Stimulated activated CD4-positive, alpha-beta T cell treated with anti-CD3 and anti-CD28 coated beads, Interleukin-1b, Interleukin-23, amount 100 ng/mL, for 4 hours (primary cell): ENCODE measurements around the gene NCKAP5.

Experiments used
- DNase-seq, 2 donors: peaks; one replicate each; pipeline ENCODE4 v3.0.0-alpha.2; 2020; ENCODE audit warnings: low read depth in 2 of 2

NCKAP5 gene

DNA sequence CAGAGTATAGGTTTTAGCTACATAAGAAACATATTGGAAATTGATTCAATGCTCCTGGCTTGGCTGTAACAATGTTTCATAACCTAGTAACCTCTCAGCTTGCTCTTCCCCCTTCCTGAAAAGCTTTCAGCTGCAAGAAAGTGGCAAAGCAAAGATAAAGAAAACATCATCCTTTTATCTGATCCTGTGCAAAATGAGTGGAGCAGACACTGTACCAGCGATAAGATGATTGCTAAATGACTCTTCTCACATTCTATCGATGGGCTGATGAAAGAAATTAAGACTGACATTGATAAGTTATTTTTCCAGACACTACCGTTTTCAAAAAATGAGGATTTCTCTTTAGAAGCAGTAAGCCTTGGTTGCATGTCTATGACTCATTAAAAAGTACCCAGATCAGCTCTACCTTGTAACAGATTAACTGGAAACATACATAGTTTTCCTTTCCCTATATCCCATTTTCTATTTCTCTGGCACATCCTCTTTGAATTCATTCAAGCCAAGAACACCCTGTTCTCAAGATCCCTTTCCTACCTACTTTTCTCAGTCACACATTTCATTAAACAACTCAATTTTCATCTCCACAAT is 811.2 kb downstream of the NCKAP5 start:
- no peak for DNase-seq

- no peak for DNase-seq
These were observed 813.3 kb downstream of the NCKAP5 start for GRCh38 chr2:132754867-132755472.

DNA sequence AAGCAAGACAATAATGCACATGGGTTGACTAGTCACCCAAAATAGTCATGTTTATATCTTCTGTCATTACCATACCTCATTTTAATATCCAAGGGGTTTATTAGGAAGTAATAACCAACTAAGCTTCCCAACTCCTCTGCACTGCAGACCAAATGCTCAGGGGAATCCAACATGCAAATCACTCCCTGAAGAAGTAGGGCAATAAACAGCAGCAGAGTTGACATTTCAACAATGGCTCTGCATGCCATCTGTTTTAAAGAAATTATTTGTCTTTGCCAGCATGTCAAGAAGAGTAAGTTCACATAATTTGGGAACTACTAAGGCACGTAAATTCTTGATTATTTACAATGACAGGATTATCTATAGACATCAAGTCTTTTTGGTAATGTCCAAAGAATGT is 813.9 kb downstream of the NCKAP5 start:
- DNase-seq, result no peak

- DNase-seq, result no peak
These were observed 815.6 kb downstream of the NCKAP5 start for GRCh38 chr2:132752421-132753206.

- no peak for DNase-seq
These were observed 816.4 kb downstream of the NCKAP5 start for GRCh38 chr2:132751836-132752235.

GRCh38 chr2:132750606-132751005 is 817.7 kb downstream of the NCKAP5 start:
- no peak for DNase-seq

GRCh38 chr2:132747046-132747445 is 821.2 kb downstream of the NCKAP5 start:
- no peak for DNase-seq

DNA sequence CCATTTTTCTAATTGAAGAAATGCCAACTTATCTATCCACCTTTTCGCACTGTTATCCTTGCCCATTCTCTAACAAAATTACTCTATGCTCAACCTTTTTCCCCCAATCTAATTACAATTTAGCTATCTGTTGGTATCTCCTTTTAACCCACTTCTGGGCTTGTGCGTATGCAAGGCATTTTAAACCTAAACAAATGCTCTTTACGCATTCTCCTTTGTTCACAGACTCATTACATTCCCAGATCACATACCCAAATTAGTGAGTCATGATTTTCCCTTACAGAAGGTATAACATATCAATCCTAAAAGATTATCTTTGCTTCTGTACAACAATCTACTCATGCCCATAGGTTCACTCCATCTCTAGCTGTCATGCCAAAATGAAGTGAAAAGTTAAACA is 826.5 kb downstream of the NCKAP5 start:
- no peak for DNase-seq

DNA sequence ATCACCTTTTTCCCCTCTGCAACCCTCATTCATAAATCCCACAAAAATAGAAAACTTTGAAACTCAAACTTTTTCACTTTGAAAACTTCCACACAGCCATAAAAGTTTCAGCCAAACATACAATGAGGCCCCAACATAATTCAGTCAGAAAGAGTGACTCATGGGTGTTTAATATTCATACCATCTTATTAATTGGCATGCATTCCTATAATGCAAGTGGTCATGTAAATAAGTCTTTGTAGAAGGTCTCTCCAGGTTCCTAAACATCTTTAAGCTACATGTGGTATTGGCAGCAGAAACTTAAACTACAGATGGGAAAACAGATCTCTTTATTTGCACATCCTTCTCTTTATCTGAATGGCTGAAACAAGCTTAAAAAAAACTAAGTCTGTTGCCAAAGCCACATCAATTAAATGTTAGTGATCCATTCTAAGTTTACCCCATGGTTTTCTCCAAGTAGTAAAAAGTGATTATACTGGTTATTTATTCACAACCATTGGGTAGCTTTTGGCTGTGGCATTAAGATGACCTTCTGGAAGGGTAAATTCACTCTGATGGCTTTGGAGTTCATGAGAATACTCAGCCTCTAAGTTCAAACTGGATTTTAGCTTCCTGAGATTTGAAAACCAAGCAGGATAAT is 828.1 kb downstream of the NCKAP5 start:
- DNase-seq, result no peak

DNA sequence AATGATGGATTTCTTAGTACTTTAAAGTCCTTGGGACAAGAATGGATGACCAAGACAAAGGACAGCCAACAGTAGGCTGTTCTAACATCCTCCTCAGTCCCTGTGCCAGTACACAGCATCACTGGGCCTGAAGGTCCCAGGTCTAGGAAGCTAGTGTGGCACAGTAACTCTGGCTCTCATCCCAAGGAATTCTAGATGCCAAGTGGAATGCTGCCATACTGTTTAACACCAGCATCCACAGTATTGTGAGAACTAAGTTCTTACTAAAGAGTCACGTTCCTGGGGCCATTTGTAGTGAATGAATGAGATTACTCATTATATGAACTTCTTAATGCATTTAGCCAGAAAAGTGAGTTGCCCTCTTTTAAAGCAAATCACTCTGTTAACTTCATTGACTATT is 830.0 kb downstream of the NCKAP5 start:
- DNase-seq, result no peak

DNA sequence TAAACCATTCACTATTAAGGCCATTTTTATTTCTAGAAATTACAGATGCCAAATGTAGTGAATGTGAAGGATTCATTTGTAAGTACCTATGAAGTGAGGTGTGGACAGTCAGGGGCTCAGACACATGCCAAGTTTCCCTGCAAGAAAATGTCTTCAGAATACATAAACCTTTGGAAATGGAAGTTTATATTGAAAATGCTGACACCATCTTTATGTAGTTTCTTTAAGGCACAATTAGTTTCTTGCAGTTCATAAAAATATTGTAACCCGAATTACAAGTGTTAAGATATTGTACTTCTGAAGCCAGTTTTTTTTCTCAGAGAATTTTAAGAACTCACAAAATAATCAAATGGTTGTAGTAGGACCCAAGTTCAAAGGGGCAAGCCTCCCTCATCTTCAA is 832.2 kb downstream of the NCKAP5 start:
- no peak for DNase-seq

DNA sequence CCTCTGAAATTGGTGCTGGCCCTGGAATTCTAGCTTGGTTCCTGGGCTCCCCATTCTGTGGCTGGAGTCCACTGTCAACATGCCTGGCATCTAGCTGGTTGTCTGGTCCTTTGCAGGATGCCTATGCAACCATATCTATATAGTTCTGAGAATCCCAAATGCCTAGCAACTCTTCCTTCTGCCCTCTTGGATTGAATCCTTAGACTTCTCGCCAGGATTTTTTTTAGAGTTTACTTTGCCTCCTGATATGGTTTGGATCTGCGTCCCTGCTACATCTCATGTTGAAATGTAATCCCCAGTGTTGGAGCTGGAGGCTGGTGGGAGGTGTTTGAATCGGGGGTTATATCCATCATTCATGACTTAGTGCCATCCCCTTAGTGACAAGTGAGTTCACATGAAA is 833.3 kb downstream of the NCKAP5 start:
- no peak for DNase-seq

- DNase-seq, result no peak
These were observed 835.2 kb downstream of the NCKAP5 start for GRCh38 chr2:132733094-132733493.

DNA sequence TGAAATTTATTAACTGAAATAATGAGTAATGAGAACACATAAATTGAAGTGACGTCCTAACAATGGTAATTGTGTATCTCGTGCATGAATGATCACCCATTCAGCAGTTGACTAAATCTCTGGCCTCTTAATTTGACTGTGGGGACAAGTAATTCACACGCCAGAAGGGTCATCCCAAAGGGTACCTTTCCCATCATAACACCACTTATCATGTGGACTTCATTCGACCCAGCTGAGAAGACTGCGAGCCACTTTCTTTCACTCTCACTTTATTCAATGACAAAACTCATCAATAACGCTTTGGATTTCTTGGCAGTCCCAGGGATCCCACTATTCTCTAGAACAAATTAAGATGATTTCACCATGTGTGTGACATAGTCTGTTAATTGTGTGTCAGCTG is 835.6 kb downstream of the NCKAP5 start:
- no peak for DNase-seq

DNA sequence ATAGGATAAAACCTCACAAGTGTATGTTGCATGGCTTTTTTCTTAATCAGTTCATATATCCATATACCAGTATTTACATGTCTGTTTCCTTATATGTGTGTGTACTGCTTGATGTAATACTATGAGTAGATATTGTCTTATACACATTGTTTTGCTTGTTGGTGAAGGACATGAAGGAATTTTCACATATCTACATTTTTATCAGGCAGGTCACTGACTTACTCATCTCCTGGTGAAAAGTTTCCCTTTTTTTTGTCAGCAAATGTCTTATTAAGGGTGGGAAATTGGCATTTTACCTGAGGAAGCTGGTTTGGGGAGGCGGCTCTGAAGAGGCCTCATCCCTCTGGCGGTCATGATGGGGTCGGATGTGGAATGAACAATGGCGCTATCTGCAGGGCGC is 836.8 kb downstream of the NCKAP5 start:
- no peak for DNase-seq

GRCh38 chr2:132730611-132731010 is 837.7 kb downstream of the NCKAP5 start:
- no peak for DNase-seq

- no peak for DNase-seq
These were observed 838.7 kb downstream of the NCKAP5 start for GRCh38 chr2:132729522-132729921.

GRCh38 chr2:132726155-132726554 is 842.1 kb downstream of the NCKAP5 start:
- no peak for DNase-seq

DNA sequence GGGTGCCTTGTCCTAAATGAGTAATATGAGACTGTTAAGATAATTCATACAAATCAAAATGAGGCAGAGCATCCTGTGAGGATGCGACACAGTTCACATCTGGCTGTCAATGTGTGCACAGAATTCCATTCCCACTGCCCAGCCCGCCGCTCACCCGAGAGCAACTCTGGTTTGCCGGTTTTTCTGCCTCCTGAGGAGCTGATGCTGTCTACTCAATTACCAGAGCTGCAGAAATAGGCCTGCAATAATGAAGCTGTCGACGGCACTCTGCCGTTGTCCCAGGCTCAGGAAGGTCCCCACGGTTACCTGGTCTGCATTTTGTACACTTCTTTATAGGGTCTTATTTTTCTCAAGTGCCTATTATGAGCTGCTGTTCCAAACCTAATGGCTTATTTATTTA is 842.5 kb downstream of the NCKAP5 start:
- no peak for DNase-seq

- DNase-seq, result no peak
These were observed 843.1 kb downstream of the NCKAP5 start for GRCh38 chr2:132725148-132725547.

GRCh38 chr2:132721938-132722337 is 846.3 kb downstream of the NCKAP5 start:
- no peak for DNase-seq

GRCh38 chr2:132720393-132720792 is 847.9 kb downstream of the NCKAP5 start:
- DNase-seq, result no peak

GRCh38 chr2:132719480-132719879 is 848.8 kb downstream of the NCKAP5 start:
- no peak for DNase-seq
